Measurements from ENCODE around the gene BPI.
"Not testable (repeated sequence)": the region's sequence is repeated elsewhere in the genome, so short reads cannot be mapped to it uniquely, and the experiment has no call there.

Gene BPI

DNA sequence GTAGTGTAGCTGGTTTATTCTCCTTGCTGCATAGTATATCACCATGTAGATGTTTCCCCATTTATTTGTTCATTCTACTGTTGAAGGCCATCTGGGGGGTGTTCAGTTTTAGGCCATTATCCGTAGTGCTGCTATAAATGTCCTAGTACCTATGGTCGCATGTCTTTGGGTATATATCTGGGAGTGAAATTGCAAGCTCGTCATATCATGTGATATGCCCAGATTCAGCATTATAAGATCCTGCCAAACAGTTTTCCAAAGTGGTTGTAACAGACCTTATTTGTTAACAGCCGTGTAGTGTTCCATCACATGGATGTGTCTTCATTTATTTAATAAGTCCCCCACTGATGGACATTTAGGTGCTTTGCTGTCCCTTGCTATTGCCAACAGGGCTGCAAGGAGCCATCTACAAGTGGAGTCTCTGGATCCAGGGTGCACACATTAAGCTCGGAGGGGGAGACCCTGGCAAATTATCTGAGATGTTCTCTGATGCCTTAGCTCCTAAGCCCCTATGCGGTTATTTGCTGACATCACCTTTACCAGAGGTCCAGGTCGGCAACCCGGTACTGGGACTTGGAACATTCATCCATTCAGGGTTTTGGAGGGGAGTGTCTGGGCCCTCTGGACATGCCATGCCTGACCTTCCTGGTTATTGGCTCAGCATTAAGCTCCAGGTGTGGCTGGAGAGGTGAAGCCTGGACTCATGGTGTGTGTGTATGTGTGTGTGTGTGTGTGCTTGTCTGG, 59.2 kb downstream of the BPI start:
- DNase-seq (ENCODE audit: low read depth), result no peak

DNA sequence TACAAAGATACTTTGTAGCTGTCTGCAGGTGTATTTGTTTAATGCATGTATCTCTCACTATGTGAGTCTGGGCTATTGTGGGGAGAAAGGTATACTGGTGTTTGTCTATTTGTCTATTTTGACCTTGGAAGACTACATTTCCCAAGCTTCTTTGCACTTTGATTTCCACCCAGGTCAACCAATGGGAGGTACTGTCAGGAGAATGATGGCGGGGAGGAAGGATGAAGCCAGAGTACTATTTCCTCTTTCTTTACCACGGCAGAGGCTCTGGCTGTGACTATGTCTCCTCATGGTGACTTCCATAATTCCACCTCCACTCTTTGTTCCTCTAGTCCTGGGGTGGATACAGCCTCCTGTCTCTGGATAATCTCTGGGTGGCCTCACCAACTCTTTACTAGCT, 65.4 kb downstream of the BPI start:
- no peak for DNase-seq (ENCODE audit: low read depth)

DNA sequence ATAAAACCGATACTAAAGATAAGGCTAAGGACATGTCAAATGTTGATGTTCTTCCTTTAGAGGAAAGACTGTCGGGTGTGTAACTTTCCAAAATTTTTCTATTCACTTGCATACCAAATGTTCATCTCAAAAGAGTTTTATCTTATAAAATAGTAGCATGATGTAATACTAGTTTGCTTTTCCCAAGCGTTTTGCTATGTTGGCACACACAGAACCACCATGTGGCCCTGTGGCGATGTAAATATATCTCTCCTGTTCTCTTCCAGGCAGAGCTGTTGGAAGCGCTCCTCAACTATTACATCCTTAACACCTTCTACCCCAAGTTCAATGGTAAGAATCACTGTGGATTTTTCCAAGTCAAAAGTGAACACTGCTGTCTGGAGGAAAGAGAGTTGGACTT, 68.8 kb downstream of the BPI start:
- no peak for DNase-seq (ENCODE audit: low read depth)

DNA sequence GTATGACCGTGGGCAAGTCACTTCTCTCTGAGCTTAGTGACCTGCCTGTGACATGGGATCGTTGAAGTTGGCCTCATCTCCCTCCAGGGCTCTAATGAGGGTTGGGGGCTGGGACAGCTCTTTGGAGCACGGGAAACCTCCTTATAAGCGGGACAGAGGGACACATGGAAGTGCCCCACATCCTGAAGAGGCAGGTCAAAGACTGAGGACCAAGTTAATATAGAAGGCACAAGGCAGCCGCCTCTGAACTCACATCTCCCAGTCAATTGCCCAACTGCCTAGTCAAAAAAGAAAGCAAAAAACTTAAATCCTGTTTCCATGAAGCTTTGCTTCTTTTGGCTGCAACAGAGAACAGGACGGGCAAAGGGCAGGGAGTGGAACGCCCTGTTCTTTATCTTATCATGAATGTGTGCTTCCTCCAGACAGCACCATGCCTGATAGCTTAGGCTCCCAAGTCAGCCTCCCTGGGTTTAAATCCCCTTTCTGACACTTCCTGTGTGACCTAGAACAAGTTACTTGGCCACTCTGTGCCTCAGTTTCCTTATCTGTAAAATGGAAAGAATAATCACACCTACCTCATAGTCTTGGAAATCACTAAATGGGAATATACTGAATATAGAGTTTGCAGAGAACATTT, 69.4 kb downstream of the BPI start:
- no peak for DNase-seq (ENCODE audit: low read depth)

DNA sequence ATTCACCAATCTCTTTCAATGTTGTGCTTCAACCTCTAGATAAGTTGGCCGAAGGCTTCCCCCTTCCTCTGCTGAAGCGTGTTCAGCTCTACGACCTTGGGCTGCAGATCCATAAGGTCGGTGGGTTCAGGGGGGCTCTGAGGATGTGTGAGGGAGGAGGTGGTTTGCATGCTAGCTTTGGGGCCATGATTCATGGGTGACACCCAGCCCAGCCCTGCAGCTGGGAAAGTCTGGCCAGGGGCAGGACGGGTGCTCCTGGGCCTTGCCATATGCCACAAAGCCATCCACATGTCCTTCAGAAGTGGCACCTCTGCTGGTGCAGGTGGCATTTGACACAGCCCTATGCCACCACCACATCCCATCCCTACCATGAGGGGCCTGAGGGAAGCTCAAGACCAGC, 69.9 kb downstream of the BPI start:
- DNase-seq (ENCODE audit: low read depth), result no peak

DNA sequence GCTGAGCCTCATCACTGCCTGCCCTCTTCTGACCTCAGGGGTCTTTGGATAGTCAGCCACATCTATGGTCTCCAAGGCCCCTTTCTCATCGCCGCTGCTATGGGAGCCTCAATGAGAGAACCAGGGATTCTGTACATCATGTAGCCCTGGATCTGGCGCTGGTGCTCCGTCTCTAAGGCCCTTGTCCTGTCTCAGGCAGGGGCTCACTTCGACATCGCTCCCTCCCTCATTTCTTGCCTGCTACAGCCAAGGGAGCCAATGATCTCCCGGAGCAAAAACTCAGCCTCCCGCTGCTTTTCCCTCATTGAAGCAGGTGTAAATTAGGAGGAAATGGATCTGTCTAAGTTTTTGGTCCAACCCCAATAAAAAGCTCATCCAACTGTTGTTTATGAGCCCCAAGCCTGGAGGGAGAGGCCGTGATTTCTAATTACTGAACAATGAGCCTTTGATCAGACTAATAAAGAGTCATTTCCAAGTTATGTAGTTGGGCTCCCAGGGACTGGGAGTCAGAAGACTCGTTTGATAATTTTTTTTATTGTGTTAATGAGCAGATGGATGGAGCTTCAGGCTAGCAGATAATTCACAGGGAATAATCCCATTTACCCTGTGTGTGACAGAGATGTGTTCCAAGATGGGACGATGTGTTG, 73.2 kb downstream of the BPI start:
- DNase-seq (ENCODE audit: low read depth), result no peak

DNA sequence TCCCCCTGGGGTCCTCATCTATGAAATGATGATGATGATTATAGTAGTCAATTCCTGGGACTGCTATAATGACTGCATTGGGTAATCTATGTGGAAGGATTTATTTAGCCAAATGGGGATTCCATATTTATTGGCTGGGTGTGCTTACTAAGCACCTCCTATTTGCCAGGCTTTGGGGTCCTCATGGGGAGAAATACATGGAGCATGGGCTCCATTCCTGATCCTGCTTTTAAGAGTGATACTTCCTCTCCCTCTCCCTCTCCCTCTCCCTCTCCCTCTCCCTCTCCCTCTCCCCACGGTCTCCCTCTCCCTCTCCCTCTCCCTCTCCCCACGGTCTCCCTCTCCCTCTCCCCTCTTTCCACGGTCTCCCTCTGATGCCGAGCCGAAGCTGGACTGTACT, 73.9 kb downstream of the BPI start:
- DNase-seq (ENCODE audit: low read depth), result not testable (repeated sequence)

DNA sequence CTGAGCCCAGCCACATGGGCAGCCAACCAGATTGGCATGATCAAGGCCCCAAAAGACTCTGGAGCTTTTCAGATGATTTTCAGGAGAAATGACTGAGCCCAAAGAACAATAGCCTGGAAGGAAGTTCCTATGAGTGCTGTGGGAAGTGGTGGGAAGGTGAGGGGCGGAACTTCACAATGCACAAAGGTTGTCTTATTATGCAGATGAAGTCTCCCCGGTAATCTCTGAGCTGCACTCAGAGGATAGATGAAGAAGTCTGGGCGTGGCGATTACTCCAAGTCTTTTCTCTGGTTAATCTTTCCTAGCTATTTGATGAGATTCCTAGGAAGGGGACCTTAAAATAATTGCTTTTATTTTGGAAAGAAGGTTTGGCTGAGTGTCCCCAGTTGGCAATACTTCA, 79.2 kb downstream of the BPI start:
- no peak for DNase-seq (ENCODE audit: low read depth)

DNA sequence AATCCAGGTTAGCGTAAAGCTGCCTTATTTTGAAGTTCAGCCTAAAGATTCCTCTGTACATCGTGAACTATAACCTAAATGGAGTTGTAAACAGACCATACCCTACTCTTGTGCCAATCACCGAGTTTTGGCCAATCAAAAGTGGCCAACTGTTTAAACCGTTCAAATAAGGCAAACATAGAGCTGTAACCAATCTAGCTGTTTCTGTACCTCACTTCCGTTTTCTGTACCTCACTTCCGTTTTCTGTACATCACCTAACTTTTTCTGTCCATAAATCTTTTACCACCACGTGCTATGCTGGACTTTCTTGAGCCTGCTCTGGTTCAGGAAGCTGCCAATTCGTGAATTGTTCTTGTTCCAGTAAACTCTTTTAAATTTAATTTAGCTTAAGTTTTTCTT, 82.0 kb downstream of the BPI start:
- no peak for DNase-seq (ENCODE audit: low read depth)

DNA sequence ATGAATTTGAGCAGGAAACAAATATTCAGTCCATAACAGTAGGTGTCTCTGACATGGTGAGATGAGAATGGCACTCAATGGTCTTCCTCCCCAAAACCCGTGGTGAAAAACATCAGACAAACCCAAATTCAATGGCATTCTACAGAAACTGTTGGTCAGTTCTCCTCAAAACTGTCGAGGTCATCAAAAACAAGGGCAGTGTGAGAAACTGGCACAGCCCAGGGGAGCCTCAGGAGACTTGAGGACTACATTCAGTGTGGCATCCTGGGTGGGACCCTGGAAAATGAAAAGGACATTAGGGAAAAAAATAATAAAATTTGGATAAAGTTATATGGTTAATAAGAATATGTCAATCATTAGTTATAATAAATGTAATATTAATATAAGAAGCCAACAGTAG, 82.9 kb downstream of the BPI start:
- DNase-seq (ENCODE audit: low read depth), result no peak
